ENCODE measurements around the gene EVA1C.

DNA sequence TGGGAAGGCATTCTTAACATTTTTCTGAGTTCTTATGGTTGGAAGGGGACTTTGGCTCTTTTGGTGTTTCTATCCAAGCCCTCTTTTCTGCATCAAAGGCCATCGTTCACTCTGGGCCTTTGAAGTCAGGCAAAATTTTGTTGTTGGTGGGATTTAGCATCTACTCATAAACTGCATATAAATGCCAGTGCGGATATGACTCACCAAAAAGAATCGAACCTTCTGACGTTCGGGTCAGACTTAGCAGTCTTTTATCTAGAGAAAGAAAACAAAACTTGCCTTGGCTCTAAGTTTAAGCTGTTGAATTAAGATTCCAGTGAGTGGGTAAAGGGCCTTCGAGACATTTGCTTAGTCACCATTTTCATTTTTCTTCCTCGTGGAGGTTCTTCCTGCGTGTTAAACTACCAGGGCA lies 51.4 kb downstream of the EVA1C start:
- TF ChIP-seq, protein P1, sequence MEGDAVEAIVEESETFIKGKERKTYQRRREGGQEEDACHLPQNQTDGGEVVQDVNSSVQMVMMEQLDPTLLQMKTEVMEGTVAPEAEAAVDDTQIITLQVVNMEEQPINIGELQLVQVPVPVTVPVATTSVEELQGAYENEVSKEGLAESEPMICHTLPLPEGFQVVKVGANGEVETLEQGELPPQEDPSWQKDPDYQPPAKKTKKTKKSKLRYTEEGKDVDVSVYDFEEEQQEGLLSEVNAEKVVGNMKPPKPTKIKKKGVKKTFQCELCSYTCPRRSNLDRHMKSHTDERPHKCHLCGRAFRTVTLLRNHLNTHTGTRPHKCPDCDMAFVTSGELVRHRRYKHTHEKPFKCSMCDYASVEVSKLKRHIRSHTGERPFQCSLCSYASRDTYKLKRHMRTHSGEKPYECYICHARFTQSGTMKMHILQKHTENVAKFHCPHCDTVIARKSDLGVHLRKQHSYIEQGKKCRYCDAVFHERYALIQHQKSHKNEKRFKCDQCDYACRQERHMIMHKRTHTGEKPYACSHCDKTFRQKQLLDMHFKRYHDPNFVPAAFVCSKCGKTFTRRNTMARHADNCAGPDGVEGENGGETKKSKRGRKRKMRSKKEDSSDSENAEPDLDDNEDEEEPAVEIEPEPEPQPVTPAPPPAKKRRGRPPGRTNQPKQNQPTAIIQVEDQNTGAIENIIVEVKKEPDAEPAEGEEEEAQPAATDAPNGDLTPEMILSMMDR (IDR thresholded peaks at IDR 0.05): no peak
- no peak for TF ChIP-seq POLR2AphosphoS5 (IDR thresholded peaks at IDR 0.05)

All from upper lobe of left lung (tissue), 4 donors.